GM19023 (cell line): Measurements from ENCODE around the gene REC8.

ENCODE experiments used
- ATAC-seq: cut with Tn5 transposase; IDR thresholded peaks from one replicate; pipeline ENCODE4 v1.9.1; 2021; ENCODE audit warnings: mild to moderate bottlenecking, moderate library complexity; ENCODE audit not compliant: unreplicated experiment

The REC8 gene

DNA sequence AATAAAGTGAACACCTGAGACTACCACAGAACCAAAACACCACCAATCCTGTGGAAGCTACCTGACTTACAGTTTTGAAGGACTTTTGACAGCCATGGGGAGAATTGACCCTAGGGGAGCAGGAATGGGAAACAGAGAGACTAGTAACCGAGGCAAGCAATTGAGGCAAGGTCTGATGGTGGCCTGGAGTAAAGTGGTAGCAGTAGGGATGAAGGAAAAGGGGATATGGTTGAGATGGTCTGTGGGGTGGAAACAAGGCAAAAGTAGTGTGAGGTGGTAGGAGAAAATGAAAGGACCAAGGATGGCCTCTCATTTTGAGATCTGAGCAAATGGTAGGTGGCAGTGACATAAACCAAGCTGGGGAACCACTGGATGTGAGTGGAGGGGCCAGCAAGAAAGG, 15.0 kb upstream of the REC8 start:
- no peak for ATAC-seq

DNA sequence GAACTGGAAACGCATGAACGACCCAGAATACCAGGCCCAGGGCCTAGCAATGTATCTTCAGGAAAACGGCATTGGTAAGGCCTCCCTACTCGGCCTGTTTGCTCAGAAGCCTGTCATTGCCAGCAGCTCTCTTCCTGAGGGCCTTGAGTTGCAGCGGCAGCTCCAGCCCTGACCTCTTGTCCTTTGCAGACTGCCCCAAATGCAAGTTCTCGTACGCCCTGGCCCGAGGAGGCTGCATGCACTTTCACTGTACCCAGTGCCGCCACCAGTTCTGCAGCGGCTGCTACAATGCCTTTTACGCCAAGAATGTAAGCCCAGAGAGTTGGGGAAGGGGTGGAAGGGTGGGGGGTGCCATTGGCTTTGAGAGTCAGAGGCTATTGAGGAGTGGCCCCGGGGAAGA, 14.5 kb upstream of the REC8 start:
- ATAC-seq = no peak

DNA sequence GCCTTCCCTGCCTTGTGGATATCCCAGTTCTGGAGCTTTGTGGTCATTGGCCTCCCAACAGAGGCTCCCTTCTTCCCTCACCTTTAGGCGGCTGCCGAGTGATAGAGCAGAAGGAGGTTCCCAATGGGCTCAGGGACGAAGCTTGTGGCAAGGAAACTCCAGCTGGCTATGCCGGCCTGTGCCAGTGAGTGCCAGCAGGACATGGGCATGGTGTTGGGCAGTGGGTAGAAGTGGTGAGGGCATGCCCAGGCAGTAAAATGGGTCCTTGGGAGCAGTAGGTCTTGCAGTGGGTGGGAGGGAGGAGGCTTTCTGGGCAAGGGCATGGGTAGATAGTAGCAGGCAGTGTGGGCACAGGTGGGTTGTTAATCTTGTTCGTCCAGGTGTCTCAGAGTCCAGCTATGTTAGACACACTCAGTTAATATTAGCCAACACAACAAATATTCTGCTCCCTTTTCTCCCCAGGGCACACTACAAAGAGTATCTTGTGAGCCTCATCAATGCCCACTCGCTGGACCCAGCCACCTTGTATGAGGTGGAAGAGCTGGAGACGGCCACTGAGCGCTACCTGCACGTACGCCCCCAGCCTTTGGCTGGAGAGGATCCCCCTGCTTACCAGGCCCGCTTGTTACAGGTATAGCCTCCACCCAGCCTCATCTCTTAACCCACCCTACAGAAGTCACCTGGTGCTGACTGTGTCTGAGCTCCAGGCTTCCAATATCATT, 11.9 kb upstream of the REC8 start:
- no peak for ATAC-seq

DNA sequence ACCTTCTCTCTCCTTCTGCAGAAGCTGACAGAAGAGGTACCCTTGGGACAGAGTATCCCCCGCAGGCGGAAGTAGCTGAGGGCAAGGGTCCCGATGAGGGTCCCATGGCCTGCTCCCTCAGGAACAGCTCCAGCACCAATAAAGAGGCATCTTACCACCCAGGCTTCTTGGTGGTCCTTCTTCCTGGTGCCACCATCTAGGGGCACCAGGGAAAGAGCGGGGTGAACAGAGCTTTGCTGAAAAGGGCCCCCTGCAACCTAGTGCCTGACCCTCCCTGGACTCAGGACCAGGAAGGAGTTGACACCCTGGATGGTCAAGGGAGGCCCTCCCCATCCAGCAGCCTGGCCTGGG, 11.4 kb upstream of the REC8 start:
- ATAC-seq = no peak

DNA sequence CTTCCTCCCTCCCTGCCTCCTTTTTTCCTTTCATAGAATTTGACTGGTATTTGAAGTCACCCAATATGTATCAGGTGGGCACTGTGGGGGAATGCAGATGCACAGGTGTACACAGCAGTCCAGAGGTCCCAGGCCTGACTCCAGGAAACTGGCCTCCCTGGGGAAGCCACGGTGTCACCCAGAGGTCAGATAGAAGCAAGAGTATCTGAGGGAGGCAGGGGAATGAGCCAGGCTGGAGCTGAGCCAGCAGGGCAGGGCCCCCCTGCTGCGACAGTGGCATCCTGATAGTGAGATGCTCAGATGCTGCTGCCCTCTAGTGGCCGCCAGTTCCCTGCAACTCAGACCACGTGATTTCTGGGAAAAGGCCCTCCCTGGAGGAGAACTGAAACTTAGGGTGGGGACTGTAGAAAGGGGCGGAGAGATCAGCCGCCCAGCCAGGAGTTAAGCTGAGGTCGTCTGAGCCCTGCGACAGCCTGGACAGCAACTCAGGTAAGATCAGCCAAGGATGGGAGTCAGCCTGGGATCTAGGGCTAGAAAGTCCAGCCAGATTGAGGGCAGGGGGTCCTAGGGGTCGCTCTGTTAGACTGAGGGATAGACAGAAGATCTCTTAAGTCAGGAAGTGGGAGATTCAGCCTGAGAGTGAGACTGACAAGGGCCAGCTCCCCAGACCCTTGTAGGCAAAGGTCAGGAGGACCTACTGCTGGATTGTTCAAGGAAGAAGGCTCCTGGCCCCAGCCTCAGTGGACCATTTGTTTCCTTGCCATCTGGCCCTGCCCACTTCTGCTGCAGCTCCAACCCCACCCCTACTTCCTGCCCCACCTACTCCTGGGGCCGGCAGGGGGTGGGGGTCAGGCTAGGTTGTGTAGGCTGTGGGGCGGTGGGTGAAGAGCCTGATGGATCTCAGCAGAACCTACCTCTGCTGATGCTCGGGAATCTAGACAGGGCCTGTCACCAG, 10.8 kb upstream of the REC8 start, which contains the start of gene IRF9:
TSS of gene IRF9 (plus strand) at position 416 of the 955 bp plus-strand sequence. CDS start 880 bp downstream, outside the sequence.
- peak; percentile 83 for ATAC-seq

DNA sequence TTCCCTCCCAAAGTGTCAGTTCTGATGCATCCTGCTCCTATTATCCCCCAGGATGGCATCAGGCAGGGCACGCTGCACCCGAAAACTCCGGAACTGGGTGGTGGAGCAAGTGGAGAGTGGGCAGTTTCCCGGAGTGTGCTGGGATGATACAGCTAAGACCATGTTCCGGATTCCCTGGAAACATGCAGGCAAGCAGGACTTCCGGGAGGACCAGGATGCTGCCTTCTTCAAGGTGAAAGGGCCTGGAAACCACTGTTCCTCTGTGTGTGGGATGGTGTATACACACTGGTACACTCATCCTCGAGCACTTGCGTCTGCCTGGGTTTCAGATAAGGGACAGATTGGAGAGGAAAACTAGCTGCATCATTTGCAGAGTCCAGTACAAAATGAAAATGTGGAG, 9.8 kb upstream of the REC8 start:
- ATAC-seq = no peak

DNA sequence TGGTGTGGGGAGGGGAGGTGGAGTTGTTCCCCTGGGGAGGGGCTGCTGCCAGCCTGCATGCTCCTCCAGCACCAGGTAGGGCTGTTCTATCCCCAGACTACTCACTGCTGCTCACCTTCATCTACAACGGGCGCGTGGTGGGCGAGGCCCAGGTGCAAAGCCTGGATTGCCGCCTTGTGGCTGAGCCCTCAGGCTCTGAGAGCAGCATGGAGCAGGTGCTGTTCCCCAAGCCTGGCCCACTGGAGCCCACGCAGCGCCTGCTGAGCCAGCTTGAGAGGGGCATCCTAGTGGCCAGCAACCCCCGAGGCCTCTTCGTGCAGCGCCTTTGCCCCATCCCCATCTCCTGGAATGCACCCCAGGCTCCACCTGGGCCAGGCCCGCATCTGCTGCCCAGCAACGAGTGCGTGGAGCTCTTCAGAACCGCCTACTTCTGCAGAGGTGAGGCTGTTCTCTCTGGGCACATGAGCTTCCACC, 7.3 kb upstream of the REC8 start:
- no peak for ATAC-seq

DNA sequence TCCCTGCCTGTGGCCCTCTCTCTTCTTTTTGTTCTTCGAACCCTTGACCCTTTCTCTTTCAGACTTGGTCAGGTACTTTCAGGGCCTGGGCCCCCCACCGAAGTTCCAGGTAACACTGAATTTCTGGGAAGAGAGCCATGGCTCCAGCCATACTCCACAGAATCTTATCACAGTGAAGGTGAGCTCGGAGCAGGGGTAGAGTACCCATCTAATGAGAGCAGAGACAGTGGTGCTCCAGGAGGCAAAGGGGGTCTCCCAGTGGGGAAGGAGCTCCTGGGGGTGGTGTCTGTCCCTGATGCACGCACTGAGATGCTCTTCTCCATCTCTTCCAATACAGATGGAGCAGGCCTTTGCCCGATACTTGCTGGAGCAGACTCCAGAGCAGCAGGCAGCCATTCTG, 6.1 kb upstream of the REC8 start:
- ATAC-seq = no peak

DNA sequence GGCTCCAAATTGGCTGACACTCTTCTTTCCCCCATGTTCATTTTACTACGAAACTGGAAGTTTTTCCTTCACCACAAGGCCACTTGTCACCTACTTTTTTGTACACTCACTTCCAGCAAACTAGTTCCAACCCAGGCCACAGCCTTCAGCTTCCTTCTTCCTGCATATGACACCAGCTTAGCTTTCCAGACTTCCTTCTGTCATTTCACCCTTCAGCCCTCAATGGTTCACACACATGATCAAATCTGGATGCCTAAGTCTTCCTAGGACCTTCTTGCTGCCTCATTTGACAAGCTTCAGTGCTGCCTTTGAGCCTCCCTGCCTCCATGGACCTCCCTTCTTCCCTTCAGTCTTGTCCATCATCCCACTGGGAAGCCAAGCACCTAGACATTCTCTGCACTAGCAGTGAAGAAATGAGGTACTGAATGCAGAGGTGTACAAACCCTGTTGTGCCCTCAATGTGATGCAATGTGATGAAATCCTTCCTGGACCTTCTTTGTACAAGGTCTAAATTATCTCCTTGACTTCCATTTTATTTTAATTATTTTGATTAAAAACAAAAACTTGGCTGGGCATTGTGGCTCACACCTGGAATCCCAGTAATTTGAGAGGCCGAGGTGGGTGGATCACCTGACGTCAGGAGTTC, 4.3 kb upstream of the REC8 start:
- ATAC-seq = no peak

DNA sequence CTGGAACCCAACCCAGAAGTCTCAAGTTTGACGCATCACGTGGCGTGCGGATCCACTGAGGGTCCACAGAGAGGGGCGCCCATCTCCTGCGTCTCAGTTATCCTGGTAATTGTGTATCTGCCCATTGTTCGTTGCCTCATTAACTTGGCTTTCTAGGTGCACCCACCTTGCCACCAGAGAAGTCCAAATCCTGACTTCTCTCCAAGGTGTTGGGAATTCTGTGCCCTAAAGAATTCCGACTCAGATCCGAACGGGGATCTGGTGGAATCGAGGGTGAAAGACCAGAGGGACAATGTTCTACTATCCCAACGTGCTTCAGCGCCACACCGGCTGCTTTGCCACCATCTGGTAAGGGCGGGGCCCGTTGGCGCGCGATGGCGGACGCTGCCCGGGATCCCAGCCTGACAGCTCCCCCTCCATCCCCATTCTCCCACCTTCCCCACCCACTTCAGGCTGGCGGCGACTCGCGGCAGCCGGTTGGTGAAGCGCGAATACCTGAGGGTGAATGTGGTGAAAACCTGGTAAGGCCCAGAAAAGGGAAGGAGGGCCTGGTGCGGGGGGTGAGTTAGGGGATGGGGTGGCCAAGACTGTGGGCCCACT, 481 bp downstream of the REC8 start:
- no peak for ATAC-seq

DNA sequence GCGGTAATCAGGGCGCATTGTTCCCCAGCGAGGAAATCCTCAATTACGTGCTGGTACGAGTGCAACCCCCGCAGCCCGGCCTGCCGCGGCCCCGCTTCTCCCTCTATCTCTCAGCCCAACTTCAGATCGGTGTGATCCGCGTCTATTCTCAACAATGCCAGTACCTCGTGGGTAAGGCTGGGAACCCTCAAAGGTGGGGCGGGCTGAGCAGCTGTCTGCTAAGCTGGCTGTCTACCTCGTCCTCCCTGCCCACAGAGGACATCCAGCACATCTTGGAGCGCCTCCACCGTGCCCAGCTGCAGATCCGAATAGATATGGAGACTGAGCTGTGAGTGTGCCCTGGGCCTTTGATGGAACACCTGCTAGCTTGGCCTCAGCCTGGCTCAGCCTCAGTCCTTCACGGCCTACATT, 996 bp downstream of the REC8 start:
- no peak for ATAC-seq

DNA sequence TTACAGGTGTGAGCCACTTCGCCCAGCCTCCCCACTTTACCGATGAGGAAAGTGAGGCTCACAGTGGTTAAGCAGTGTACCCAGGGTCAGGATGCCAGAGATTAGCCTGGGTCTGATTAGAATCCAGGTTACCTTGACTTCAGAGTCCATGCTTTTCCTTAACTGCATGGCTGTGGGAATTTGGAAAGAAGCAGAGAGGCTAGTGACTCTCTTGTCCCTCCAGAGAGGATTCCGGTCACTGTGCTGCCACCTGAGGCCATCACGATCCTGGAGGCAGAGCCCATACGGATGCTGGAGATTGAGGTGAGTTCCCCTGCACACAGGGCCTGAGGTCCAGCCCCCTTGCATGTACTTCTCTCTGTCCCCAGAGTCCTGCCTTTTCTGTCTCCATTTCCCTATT, 4.7 kb downstream of the REC8 start:
- no peak for ATAC-seq

DNA sequence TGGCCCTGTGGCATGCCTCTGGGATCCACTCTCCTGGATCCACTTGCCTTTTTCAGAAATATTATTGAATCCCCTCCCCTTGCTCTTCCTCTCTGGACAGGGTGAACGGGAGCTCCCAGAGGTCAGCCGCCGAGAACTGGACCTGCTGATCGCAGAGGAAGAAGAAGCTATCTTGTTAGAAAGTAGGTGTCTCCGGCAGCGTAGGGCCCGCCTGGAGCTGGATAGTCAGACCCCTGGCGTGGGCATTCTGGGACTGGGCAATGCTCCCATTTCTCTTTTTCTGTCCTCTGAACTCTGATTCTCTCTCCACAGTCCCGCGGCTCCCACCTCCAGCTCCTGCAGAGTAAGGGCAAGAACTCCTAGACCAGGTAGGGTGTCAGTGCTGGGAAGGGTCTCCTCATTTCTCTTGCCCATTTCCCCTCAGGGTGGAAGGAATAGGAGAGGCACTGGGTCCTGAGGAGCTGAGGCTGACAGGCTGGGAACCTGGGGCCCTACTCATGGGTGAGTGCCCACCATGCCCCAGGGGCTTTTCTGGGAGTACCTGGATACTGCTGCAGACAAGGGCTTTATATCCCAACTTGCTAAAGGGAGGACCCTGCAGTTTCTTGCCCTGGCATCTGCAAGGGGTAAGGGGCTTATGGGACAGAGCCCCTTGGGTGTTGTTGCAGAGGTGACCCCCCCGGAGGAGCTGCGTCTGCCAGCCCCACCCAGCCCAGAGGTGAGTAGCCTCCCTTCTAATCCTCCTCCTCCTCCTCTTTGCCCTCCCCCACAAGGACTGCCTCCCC, 5.4 kb downstream of the REC8 start:
- no peak for ATAC-seq

DNA sequence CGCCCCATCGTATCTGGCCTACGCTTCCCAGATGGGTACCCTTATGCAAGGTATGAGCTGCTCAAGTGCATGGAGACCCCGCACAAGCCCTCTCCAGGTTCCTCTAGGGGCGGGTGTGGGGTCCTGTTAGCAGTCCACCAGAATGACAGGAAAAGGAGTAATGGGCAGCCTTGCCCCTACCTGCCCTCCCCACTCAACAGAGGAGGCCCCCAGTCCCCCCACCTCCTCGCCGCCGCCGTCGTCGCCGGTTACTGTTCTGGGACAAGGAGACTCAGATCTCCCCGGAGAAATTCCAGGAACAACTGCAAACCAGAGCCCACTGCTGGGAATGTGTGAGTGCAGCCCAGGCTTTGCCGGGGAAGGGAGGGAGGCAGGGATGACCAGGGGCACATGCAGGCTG, 6.0 kb downstream of the REC8 start:
- ATAC-seq = no peak

DNA sequence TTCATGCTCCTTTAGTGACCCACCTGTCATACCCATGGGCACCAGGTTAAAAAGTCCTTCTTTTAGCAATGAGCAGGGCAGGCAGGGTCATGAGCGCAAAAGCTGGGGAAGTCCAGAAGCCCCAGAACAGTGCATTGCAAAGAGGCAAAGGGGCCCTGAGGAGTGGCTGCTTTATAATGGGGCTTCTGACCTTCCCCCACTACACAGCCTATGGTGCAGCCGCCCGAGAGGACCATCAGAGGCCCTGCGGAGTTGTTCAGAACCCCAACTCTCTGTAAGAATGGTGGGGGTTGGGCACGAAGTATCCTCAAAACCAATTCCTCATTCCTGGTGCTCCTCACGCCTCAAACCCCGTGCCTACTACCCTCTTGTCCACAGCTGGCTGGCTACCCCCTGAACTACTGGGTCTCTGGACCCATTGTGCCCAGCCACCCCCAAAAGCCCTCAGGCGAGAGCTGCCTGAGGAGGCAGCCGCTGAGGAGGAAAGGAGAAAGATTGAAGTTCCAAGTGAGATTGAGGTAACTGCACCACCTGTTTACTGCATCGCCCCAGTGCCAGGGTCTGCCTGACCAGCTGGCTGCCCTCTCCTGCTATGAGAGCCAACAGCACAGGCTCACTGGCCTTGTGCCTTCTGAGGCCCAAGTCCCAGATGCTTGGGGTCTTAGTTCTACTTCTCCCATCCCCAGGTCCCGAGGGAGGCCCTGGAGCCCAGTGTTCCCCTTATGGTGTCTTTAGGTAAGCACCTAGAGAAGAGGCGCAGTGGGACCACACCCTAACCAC, 6.7 kb downstream of the REC8 start:
- no peak for ATAC-seq

DNA sequence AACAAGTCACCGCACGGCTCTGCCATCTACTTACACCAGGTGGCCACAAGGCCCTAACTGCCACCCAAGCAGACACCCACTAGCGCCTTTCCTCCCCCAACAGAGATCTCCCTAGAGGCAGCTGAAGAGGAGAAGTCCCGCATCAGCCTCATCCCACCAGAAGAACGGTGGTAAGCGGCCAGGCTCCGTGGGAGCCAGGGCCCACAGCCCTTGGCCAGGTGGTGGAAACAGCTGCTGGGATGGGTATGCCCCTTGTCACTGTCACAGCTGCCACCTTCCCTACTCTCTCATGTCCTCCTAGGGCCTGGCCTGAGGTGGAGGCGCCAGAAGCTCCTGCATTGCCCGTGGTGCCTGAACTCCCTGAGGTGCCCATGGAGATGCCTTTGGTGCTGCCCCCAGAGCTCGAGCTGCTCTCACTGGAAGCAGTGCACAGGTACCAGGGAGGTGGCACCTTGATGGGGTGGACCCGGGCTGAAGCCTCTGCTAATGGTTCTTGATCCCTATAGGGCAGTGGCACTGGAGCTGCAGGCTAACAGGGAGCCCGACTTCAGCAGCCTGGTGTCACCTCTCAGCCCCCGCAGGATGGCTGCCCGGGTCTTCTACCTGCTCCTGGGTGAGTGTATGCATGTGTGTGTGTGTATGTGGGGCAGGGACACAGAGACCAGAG, 7.5 kb downstream of the REC8 start:
- no peak for ATAC-seq

DNA sequence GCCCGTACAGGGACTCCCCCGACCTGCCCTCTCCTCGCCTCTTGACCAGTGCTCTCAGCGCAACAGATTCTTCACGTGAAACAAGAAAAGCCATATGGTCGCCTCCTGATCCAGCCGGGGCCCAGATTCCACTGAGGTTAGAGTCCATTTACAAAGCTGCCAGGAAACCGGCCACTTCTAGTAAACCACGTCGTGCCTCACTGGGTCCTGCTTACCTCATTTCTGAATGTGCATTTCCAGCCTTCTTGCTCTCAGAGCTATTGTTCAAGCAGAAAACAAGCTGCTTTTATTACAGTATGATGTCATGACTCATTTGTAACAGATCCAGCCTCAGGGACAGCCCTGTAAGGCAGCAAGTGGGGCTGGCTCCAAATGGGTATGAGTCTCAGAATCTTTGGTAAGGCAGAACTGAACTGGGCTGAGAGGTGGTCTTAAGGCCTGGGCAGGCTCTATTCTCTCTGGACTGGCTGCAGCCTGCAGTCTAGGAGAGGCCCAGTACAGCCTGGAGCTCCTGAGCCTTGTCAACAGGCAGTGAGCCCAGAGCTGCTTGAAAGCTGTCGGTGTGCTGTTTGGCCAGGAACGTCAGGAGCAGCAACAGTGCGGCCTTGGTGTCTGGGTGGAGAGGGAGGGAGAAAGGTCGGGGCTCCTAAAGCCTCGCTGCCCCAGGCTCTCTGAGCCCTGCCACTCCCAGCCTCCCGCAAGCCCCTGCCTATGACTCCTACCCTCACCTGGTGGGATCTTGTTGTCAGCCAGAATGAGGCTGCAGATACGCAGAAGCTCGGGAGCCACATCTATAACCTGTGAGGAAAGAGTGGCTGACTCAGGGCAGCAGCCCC, 8.3 kb downstream of the REC8 start:
- no peak for ATAC-seq

DNA sequence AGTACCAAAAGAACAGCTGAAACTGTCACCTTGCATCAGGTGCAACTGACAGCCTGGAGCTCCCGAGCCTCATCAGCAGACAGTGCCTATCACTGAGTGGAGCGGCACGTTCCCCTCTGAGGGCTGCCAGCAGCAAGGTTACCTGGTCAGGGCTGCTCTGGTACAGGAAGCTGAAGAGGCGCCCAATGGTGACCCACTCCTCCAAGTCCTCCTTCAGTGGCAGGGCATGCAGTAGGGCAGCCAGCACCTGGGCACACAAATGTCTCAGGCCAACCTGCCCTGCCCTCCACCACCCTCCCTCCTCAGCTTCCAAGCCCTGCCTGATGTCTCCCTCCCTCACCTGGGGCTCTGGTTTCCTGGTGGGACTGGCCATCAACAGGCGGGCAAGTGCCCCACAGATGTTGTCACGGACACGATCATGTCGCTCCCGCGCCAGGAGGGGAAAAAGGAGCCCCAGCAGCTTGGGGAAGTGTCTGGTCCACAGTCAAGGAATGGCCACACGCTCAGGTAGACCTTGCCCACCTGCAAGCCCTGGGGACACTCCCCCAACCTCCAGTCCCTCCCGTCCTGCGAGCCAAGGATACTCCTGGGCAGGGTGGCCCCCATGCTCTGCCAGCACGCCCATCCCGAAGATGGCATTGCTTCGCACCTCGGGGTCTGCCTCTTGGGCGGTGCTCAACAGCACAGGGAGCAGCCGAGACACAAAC, 9.6 kb downstream of the REC8 start:
- ATAC-seq = no peak
